GM21447 (cell line): ENCODE results near the gene BARX2.

ENCODE experiments used
- ATAC-seq: cut with Tn5 transposase; IDR thresholded peaks from one replicate; pipeline ENCODE4 v1.9.1; 2021; ENCODE audit not compliant: unreplicated experiment

Gene BARX2

GRCh38 chr11:129493746-129494145, 118.1 kb downstream of the BARX2 start:
- ATAC-seq = no peak
